SK-N-SH (cell line): Measurements from ENCODE around the gene PHF21B.

Experiments used
- CTCF ChIP-seq: fragments of 200-600 bp; sonication (generic); IDR thresholded peaks from 2 replicates; pipeline ENCODE4 v1.6.1; 2017; ENCODE audit warnings: antibody characterized with exemption, mild to moderate bottlenecking, moderate library complexity
- EP300 ChIP-seq, 2 experiments: IDR thresholded peaks; 2 replicates each; pipeline versions ENCODE4 v1.4.0 to v1.6.1; 2012; ENCODE audit warnings: borderline replicate concordance in 1 of 2, low read depth in 1 of 2, low read length in 1 of 2
- FOXJ3 ChIP-seq: sonication (generic); formaldehyde crosslinking; IDR thresholded peaks from 2 replicates; pipeline ENCODE4 v1.5.1; 2020; ENCODE audit warnings: mild to moderate bottlenecking, missing genetic modification reagents
- GABPA ChIP-seq: IDR thresholded peaks from 2 replicates; pipeline ENCODE4 v1.4.0; 2012; ENCODE audit warnings: low read depth, mild to moderate bottlenecking
- MAX ChIP-seq: IDR thresholded peaks from 2 replicates; pipeline ENCODE4 v1.4.0; 2012; ENCODE audit warnings: low read depth
- POLR2AphosphoS5 ChIP-seq: IDR thresholded peaks from 2 replicates; pipeline ENCODE4 v1.6.1; 2012; ENCODE audit warnings: low read depth, low read length
- RAD21 ChIP-seq: IDR thresholded peaks from 2 replicates; pipeline ENCODE4 v1.6.1; 2012; ENCODE audit warnings: mild to moderate bottlenecking, low read length
- RFX5 ChIP-seq: IDR thresholded peaks from 2 replicates; pipeline ENCODE4 v1.6.1; 2012; ENCODE audit warnings: mild to moderate bottlenecking, improper control_type of control experiment, low read length
- SIN3A ChIP-seq: IDR thresholded peaks from 2 replicates; pipeline ENCODE4 v1.6.1; 2012; ENCODE audit warnings: low read depth, mild to moderate bottlenecking, low read length, moderate library complexity, borderline replicate concordance
- TAF1 ChIP-seq: IDR thresholded peaks from 2 replicates; pipeline ENCODE4 v1.6.1; 2012; ENCODE audit warnings: low read depth, mild to moderate bottlenecking, low read length, moderate library complexity, borderline replicate concordance
- TF ChIP-seq, protein P1 (sequence below): IDR thresholded peaks from 2 replicates; pipeline ENCODE4 v1.6.1; 2012; ENCODE audit warnings: mild to moderate bottlenecking, low read depth, low read length, moderate library complexity
- TF ChIP-seq, protein P2 (sequence below): fragments of 150-350 bp; IDR thresholded peaks from 2 replicates; pipeline ENCODE4 v1.6.1; 2017; ENCODE audit warnings: antibody characterized with exemption, low read length, low read depth, borderline replicate concordance

DNA sequence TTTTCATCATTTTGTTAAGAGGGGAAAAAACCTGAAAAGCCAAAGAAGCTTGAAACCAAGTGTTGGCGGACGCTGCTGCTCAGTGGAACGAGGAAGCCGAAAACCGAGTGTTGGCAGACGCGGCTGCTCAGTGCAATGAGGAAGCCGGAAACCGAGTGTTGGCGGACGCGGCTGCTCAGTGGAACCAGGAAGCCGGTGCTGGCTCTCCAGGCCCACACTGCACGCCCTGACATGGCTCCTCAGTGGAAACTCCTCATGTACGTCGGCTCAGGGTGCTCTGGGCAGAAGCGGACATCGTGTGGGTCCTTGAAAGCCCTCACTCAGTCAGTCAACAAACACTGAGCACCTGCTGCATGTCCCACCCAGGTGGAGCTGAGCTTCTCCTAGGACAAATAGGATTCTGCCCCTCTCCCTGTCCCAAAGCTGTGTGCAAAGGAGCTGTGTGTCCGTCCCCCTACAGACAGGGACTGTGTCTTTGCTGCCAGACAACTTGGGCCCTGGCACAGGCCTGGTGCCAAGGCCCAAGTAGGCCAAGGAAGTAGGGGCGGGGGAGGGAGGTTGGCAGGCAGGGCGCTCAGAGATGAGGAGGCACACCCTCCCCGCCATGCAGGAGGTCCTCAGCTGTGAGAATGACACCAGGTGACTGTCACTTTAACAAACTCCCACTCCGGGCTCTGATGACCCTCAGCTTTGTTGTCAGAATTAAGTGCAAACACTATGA lies 37.3 kb downstream of the PHF21B start:
- TF ChIP-seq, protein P1, sequence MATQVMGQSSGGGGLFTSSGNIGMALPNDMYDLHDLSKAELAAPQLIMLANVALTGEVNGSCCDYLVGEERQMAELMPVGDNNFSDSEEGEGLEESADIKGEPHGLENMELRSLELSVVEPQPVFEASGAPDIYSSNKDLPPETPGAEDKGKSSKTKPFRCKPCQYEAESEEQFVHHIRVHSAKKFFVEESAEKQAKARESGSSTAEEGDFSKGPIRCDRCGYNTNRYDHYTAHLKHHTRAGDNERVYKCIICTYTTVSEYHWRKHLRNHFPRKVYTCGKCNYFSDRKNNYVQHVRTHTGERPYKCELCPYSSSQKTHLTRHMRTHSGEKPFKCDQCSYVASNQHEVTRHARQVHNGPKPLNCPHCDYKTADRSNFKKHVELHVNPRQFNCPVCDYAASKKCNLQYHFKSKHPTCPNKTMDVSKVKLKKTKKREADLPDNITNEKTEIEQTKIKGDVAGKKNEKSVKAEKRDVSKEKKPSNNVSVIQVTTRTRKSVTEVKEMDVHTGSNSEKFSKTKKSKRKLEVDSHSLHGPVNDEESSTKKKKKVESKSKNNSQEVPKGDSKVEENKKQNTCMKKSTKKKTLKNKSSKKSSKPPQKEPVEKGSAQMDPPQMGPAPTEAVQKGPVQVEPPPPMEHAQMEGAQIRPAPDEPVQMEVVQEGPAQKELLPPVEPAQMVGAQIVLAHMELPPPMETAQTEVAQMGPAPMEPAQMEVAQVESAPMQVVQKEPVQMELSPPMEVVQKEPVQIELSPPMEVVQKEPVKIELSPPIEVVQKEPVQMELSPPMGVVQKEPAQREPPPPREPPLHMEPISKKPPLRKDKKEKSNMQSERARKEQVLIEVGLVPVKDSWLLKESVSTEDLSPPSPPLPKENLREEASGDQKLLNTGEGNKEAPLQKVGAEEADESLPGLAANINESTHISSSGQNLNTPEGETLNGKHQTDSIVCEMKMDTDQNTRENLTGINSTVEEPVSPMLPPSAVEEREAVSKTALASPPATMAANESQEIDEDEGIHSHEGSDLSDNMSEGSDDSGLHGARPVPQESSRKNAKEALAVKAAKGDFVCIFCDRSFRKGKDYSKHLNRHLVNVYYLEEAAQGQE, result no peak
- no peak for TF ChIP-seq CTCF
- TF ChIP-seq GABPA, result no peak
- TF ChIP-seq POLR2AphosphoS5, result no peak
- no peak for TF ChIP-seq FOXJ3 (CRISPR knock-in tag)
- no peak for TF ChIP-seq SIN3A
- TF ChIP-seq TAF1, result no peak
- no peak for TF ChIP-seq EP300 (IDR thresholded peaks at IDR 0.05; ENCODE audit: borderline replicate concordance in 1 of 2, low read depth in 1 of 2, low read length in 1 of 2)
- no peak for TF ChIP-seq RFX5
- TF ChIP-seq RAD21, result no peak
- TF ChIP-seq, protein P2, sequence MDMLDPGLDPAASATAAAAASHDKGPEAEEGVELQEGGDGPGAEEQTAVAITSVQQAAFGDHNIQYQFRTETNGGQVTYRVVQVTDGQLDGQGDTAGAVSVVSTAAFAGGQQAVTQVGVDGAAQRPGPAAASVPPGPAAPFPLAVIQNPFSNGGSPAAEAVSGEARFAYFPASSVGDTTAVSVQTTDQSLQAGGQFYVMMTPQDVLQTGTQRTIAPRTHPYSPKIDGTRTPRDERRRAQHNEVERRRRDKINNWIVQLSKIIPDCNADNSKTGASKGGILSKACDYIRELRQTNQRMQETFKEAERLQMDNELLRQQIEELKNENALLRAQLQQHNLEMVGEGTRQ, result no peak
- no peak for TF ChIP-seq MAX
